A673 (cell line): Measurements from ENCODE around the gene UNC79. TPM values are rescaled to one million over a fixed set of nuclear protein-coding genes. Genes with fewer than 3 reads are reported as not detected.

Source experiments
- BruUV-seq: library from RNA; stranded (reverse); fragments of 400-500 nt; replicated peaks from 2 replicates; lab custom pipeline; 2021; lab: Mats Ljungman, UMichigan
- CTCF ChIA-PET: fragments of 300-600 bp; sonication (Branson Sonifier 250); formaldehyde crosslinking; loops from one replicate; lab custom pipeline; 2022; ENCODE audit warnings: antibody characterized with exemption; lab: Charles Lee
- POLR2A ChIA-PET: fragments of 300-600 bp; sonication (Branson Sonifier 250); formaldehyde crosslinking; loops from one replicate; lab custom pipeline; 2022; ENCODE audit warnings: antibody characterized with exemption; ENCODE audit not compliant: low non-redundant PET; lab: Charles Lee
- DNase-seq: peaks from one replicate; pipeline ENCODE4 v3.0.0-alpha.2; 2015; ENCODE audit warnings: low spot score
- H3K27ac ChIP-seq: fragments of 200-600 bp; sonication (generic); 2 replicates; pipeline ENCODE4 v1.5.1; 2016; ENCODE audit warnings: mixed run types, low read depth, mild to moderate bottlenecking, mixed read lengths, antibody characterized with exemption, low read length; ENCODE audit not compliant: poor library complexity, severe bottlenecking
- H3K27me3 ChIP-seq: fragments of 200-600 bp; sonication (generic); replicated peaks from 2 replicates; pipeline ENCODE4 v1.6.1; 2017; ENCODE audit warnings: mixed run types, low read depth, mild to moderate bottlenecking, mixed read lengths, antibody characterized with exemption, low read length; ENCODE audit not compliant: insufficient read depth, poor library complexity
- H3K36me3 ChIP-seq: fragments of 200-600 bp; sonication (generic); 2 replicates; pipeline ENCODE4 v1.6.1; 2016; ENCODE audit warnings: mixed run types, mild to moderate bottlenecking, mixed read lengths, antibody characterized with exemption, low read length; ENCODE audit not compliant: insufficient read depth, poor library complexity, severe bottlenecking
- H3K4me1 ChIP-seq: fragments of 200-600 bp; sonication (generic); 2 replicates; pipeline ENCODE4 v1.6.1; 2017; ENCODE audit warnings: mixed run types, mild to moderate bottlenecking, mixed read lengths, antibody characterized with exemption, low read length; ENCODE audit not compliant: insufficient read depth, poor library complexity, severe bottlenecking
- H3K4me3 ChIP-seq: fragments of 200-600 bp; sonication (generic); 2 replicates; pipeline ENCODE4 v1.5.1; 2016; ENCODE audit warnings: low read depth, mixed run types, mild to moderate bottlenecking, mixed read lengths, low read length; ENCODE audit not compliant: poor library complexity, severe bottlenecking
- H3K9me3 ChIP-seq: fragments of 200-600 bp; sonication (generic); 2 replicates; pipeline ENCODE4 v1.6.1; 2016; ENCODE audit warnings: mixed run types, low read depth, mild to moderate bottlenecking, mixed read lengths, antibody characterized with exemption, low read length; ENCODE audit not compliant: poor library complexity, severe bottlenecking
- EZH2 ChIP-seq: fragments of 200-600 bp; sonication (generic); IDR thresholded peaks from 2 replicates; pipeline ENCODE4 v1.6.1; 2017; ENCODE audit warnings: borderline replicate concordance, low read depth, mild to moderate bottlenecking, mixed read lengths, antibody characterized with exemption, low read length; ENCODE audit not compliant: poor library complexity, severe bottlenecking
- intact Hi-C: fragments of 100-400 bp; cut with micrococcal nuclease; formaldehyde crosslinking; loops from one replicate; pipeline ENCODE4 v1.10.0; 2022; ENCODE audit not compliant: unreplicated experiment
- total RNA-seq: library from RNA; stranded (reverse); gene quantifications from 2 replicates; pipeline ENCODE4 v1.2.3, GENCODE V29; 2021
- TF ChIP-seq, protein P1 (sequence below): fragments of 300-800, 200-600 bp; sonication (generic); conservative IDR thresholded peaks from 2 replicates; pipeline ENCODE4 v1.5.1; 2017; ENCODE audit warnings: low read depth, mild to moderate bottlenecking, antibody characterized with exemption, low read length, moderate library complexity, mixed read lengths

The UNC79 gene
- total RNA-seq, 1 experiment from 2014 or later: 0.15 TPM

DNA sequence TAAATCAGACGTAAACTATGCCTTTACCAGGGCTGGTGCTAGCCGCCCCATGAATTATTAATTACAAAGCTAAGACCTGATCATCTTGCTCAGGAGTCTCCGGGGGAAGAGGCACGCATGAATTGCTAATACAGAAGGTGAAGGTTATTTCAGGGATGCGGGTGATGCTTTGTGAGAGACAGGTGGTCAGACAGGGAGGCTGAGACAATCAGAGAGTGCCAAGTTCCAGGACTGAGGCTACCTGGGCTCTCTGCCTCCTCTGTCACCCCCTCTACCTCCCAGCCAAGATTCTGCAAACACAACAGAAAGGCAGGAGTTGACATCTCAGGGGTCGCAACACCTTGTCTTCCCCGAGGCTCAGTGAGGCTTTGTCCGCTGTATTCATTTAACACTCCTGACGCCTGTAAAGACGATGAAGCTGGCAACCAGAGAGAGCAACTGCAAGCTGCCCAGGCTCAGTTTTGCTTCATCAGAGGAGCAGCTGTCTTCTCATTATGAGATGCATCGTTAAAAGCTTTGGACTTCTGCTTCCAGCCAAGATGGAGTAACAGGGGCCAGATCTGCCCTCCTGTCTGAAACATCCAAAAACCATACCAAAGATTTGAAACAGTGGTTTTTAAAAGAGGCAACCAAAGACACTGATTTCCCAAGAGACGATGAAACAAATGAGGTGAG, 311.0 kb downstream of the UNC79 start:
- no peaks in the 10 kb centered on the region for H3K9me3 ChIP-seq
- H3K4me3 ChIP-seq: no peak overlapping the region
- no peaks in the 10 kb centered on the region for H3K36me3 ChIP-seq
- H3K4me1 ChIP-seq: no peaks in the 10 kb centered on the region
- no peak for DNase-seq
- H3K27me3 ChIP-seq: peaks cover 7% of the 10 kb centered on the region
- POLR2A ChIA-PET: no interaction called here
- no peak overlapping the region for H3K27ac ChIP-seq
- no TSS peak for BruUV-seq
- intact Hi-C loops: no loop called here
- TF ChIP-seq EZH2: no peak
- TF ChIP-seq, protein P1, sequence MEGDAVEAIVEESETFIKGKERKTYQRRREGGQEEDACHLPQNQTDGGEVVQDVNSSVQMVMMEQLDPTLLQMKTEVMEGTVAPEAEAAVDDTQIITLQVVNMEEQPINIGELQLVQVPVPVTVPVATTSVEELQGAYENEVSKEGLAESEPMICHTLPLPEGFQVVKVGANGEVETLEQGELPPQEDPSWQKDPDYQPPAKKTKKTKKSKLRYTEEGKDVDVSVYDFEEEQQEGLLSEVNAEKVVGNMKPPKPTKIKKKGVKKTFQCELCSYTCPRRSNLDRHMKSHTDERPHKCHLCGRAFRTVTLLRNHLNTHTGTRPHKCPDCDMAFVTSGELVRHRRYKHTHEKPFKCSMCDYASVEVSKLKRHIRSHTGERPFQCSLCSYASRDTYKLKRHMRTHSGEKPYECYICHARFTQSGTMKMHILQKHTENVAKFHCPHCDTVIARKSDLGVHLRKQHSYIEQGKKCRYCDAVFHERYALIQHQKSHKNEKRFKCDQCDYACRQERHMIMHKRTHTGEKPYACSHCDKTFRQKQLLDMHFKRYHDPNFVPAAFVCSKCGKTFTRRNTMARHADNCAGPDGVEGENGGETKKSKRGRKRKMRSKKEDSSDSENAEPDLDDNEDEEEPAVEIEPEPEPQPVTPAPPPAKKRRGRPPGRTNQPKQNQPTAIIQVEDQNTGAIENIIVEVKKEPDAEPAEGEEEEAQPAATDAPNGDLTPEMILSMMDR: no peak
- CTCF ChIA-PET: interaction anchor here (0.6 kb wide), 1 partner anchor 47 kb away, joined by 22 read pairs; no protein-coding TSS in a partner anchor

DNA sequence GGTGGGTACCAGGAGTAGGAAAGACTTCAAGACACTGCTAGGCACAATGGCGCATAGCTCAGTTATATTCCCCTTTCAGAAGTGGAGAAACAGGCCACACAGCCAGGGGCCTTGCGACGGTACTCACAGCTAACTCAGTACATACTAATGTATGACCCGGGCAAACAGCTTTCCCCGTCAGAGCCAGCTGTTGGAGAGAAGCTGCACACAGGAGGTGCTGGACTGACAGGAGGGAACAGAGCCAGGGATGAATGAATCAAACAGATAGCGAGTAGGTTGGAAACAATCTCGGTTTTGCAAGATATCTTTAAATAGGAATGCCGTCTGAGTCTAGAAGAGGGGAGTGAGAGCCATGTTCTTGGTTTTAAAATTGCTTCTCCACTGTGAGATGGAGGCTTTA, 312.0 kb downstream of the UNC79 start:
- Histone ChIP-seq H3K4me1 (no peaks in the 10 kb centered on the region), H3K27me3 (peaks cover 7% of the 10 kb centered on the region), H3K27ac (no peak overlapping the region), H3K4me3 (no peak overlapping the region), H3K36me3 (no peaks in the 10 kb centered on the region), H3K9me3 (no peaks in the 10 kb centered on the region)
- BruUV-seq: no TSS peak
- intact Hi-C loops: no loop called here
- TF ChIP-seq, protein P1: no peak
- TF ChIP-seq EZH2: no peak
- ChIA-PET POLR2A (no interaction called here), CTCF (no interaction called here)
- no peak for DNase-seq

DNA sequence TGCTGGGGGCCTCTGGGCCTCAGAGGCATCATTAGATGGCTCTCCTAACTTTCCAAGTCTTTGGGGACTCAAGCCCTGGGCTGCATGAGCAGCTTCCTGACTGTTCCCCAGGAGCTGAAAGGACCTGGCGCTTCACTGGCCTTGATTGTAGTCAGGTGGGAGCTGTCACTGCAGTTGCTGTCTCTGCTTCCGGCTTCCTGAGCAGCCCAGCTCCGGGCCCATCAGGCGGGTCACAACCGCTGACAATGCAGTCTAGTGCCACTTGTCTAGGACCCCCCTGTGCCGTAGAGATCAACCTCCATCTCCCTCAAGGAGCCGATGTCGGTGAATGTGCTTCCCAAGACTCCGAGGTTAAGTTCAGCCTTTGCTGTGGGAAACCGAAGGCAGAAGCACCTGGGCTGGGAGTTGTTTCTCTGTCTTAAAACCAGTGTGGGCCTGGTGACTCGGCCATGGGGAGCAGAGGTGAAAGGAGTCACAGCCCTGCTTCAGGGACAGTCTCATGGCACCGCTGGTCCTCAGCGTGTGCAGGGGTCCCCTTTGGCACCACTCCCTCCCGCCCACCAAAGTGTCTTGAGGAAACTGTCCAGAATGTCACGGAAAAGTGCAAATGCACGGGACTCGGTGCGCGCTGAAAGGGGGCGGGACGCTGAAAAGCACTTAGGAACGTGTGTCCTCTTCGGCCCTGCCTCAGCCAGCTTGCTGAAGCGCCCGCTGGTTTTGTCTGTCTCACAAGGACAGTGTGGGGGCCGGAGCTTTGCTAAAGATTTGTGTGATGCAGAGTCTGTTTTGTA, 312.7 kb downstream of the UNC79 start:
- H3K4me3 ChIP-seq: no peak overlapping the region
- TF ChIP-seq EZH2: no peak
- peaks cover 7% of the 10 kb centered on the region for H3K27me3 ChIP-seq
- H3K27ac ChIP-seq: no peak overlapping the region
- ChIA-PET CTCF (no interaction called here), POLR2A (no interaction called here)
- intact Hi-C loops: no loop called here
- H3K36me3 ChIP-seq: no peaks in the 10 kb centered on the region
- BruUV-seq: no TSS peak
- H3K4me1 ChIP-seq: no peaks in the 10 kb centered on the region
- no peak for DNase-seq
- H3K9me3 ChIP-seq: no peaks in the 10 kb centered on the region
